GM23338 (cell line): ENCODE measurements around the gene MATCAP1. TPM values are rescaled to one million over a fixed set of nuclear protein-coding genes. Genes with fewer than 3 reads are reported as not detected.

Source experiments
- ATAC-seq: fragments of 200-7000 bp; cut with Tn5 transposase; 3 replicates; pipeline ENCODE4 v1.9.1; 2020
- DNase-seq: peaks from one replicate; pipeline ENCODE4 v3.0.0-alpha.2; 2015; ENCODE audit warnings: low spot score
- H2AFZ ChIP-seq: fragments of 200-600 bp; sonication (generic); 2 replicates; pipeline ENCODE4 v1.8.0; 2016; ENCODE audit warnings: antibody characterized with exemption, mild to moderate bottlenecking, moderate library complexity
- H3F3A ChIP-seq: fragments of 200-600 bp; sonication (generic); replicated peaks from 2 replicates; pipeline ENCODE4 v1.8.0; 2017; ENCODE audit warnings: antibody characterized with exemption, mixed run types, low read depth
- H3K27ac ChIP-seq: fragments of 200-600 bp; sonication (generic); 2 replicates; pipeline ENCODE4 v1.6.1; 2016; ENCODE audit warnings: low read depth
- H3K27me3 ChIP-seq: fragments of 200-600 bp; sonication (generic); 2 replicates; pipeline ENCODE4 v1.8.0; 2016; ENCODE audit warnings: mild to moderate bottlenecking, mixed run types, moderate library complexity; ENCODE audit not compliant: insufficient read depth
- H3K36me3 ChIP-seq: fragments of 200-600 bp; sonication (generic); 2 replicates; pipeline ENCODE4 v1.8.0; 2016; ENCODE audit warnings: mild to moderate bottlenecking; ENCODE audit not compliant: insufficient read depth
- H3K4me1 ChIP-seq: fragments of 200-600 bp; sonication (generic); 2 replicates; pipeline ENCODE4 v1.8.0; 2016; ENCODE audit warnings: mild to moderate bottlenecking, moderate library complexity; ENCODE audit not compliant: insufficient read depth
- H3K4me2 ChIP-seq: fragments of 200-600 bp; sonication (generic); 2 replicates; pipeline ENCODE4 v1.7.1; 2017; ENCODE audit warnings: mixed run types
- H3K4me3 ChIP-seq: fragments of 200-600 bp; sonication (generic); 2 replicates; pipeline ENCODE4 v1.6.1; 2016; ENCODE audit warnings: mixed run types
- H3K79me2 ChIP-seq: fragments of 200-600 bp; sonication (generic); replicated peaks from 2 replicates; pipeline ENCODE4 v1.8.0; 2017; ENCODE audit warnings: mild to moderate bottlenecking; ENCODE audit not compliant: insufficient read depth
- H3K9me2 ChIP-seq: fragments of 200-600 bp; sonication (generic); 2 replicates; pipeline ENCODE4 v1.8.0; 2017; ENCODE audit not compliant: insufficient read depth
- H4K20me1 ChIP-seq: fragments of 200-600 bp; sonication (generic); replicated peaks from 2 replicates; pipeline ENCODE4 v1.8.0; 2017; ENCODE audit warnings: mild to moderate bottlenecking; ENCODE audit not compliant: insufficient read depth
- H3K27ac Mint-ChIP-seq: 2 replicates; pipeline ENCODE4 v1.8.0; 2020; ENCODE audit warnings: inconsistent platforms, mild to moderate bottlenecking, moderate library complexity, mixed read lengths
- H3K27me3 Mint-ChIP-seq: 3 replicates; pipeline ENCODE4 v1.8.0; 2022; ENCODE audit warnings: low read depth, mild to moderate bottlenecking, moderate library complexity, mixed read lengths, inconsistent platforms; ENCODE audit not compliant: insufficient read depth, poor library complexity
- H3K36me3 Mint-ChIP-seq: 3 replicates; pipeline ENCODE4 v1.8.0; 2021; ENCODE audit warnings: low read depth, mild to moderate bottlenecking, inconsistent platforms, moderate library complexity, mixed read lengths
- H3K4me1 Mint-ChIP-seq: 3 replicates; pipeline ENCODE4 v1.8.0; 2020; ENCODE audit warnings: mild to moderate bottlenecking, inconsistent platforms, mixed read lengths
- H3K4me3 Mint-ChIP-seq: 3 replicates; pipeline ENCODE4 v1.8.0; 2021; ENCODE audit warnings: moderate library complexity, mild to moderate bottlenecking, inconsistent platforms, mixed read lengths
- H3K9me3 Mint-ChIP-seq: 3 replicates; pipeline ENCODE4 v1.8.0; 2020; ENCODE audit warnings: moderate library complexity, mild to moderate bottlenecking, inconsistent platforms, mixed read lengths
- CREB1 ChIP-seq: fragments of 250-450 bp; sonication (Bioruptor Pico); IDR thresholded peaks from 2 replicates; pipeline ENCODE4 v1.5.0; 2020; ENCODE audit warnings: low read depth, mild to moderate bottlenecking, moderate library complexity
- CTCF ChIP-seq, 2 experiments: fragments of 200-600 bp in 1 of 2; sonication (generic) in 1 of 2; conservative IDR thresholded peaks; 2 replicates each; pipeline versions ENCODE4 v1.5.1 to v1.6.1; 2016 to 2017; ENCODE audit warnings: antibody characterized with exemption in 2 of 2, low read depth in 2 of 2, mild to moderate bottlenecking in 2 of 2, moderate library complexity in 1 of 2
- ETS1 ChIP-seq: IDR thresholded peaks from 2 replicates; pipeline ENCODE4 v1.6.1; 2016; ENCODE audit warnings: antibody characterized with exemption
- EZH2 ChIP-seq: fragments of 200-600 bp; sonication (generic); IDR thresholded peaks from one replicate; pipeline ENCODE4 v1.8.0; 2017; ENCODE audit warnings: antibody characterized with exemption, mild to moderate bottlenecking, low read depth; ENCODE audit not compliant: unreplicated experiment
- EZH2phosphoT487 ChIP-seq: fragments of 200-600 bp; sonication (generic); IDR thresholded peaks from one replicate; pipeline ENCODE4 v1.8.1; 2018; ENCODE audit warnings: antibody characterized with exemption; ENCODE audit not compliant: unreplicated experiment
- JUNB ChIP-seq: IDR thresholded peaks from one replicate; pipeline ENCODE4 v1.6.1; 2016; ENCODE audit warnings: antibody characterized with exemption; ENCODE audit not compliant: unreplicated experiment
- NANOG ChIP-seq: IDR thresholded peaks from 2 replicates; pipeline ENCODE4 v1.6.1; 2016; ENCODE audit warnings: antibody characterized with exemption, borderline replicate concordance
- POLR2AphosphoS5 ChIP-seq: IDR thresholded peaks from 2 replicates; pipeline ENCODE4 v1.6.1; 2016; ENCODE audit warnings: antibody characterized with exemption, low read depth
- REST ChIP-seq: IDR thresholded peaks from one replicate; pipeline ENCODE4 v1.6.1; 2018; ENCODE audit warnings: antibody characterized with exemption; ENCODE audit not compliant: unreplicated experiment
- STAT1 ChIP-seq: IDR thresholded peaks from one replicate; pipeline ENCODE4 v1.6.1; 2016; ENCODE audit warnings: antibody characterized with exemption; ENCODE audit not compliant: unreplicated experiment
- ZNF114 ChIP-seq: fragments of 250-450 bp; sonication (Bioruptor Pico); IDR thresholded peaks from 2 replicates; pipeline ENCODE4 v1.5.0; 2020; ENCODE audit warnings: mild to moderate bottlenecking, moderate library complexity
- ZNF331 ChIP-seq: fragments of 250-450 bp; sonication (Bioruptor Pico); IDR thresholded peaks from 2 replicates; pipeline ENCODE4 v1.5.0; 2020; ENCODE audit warnings: low read depth, mild to moderate bottlenecking, moderate library complexity
- ZNF462 ChIP-seq: fragments of 250-450 bp; sonication (Bioruptor Pico); IDR thresholded peaks from 2 replicates; pipeline ENCODE4 v1.5.0; 2020; ENCODE audit warnings: mild to moderate bottlenecking, moderate library complexity
- polyA plus RNA-seq: library from polyadenylated mRNA; unstranded; fragments of >200 nt; fragmentation: Nextera tagmentation; extraction: Ambion mirVana; gene quantifications from 2 replicates; pipeline ENCODE4 v1.2.1, GENCODE V29; 2016
- total RNA-seq: library from RNA; depleted of rRNA; stranded (reverse); fragments of >200 nt; shearing (Covaris generic); gene quantifications from 2 replicates; pipeline ENCODE4 v1.2.3, GENCODE V29; 2014

The MATCAP1 gene
- total and polyA plus RNA-seq, 2 experiments from 2014 or later, result 9.5 to 22.7 TPM

GRCh38 chr16:67196881-67197280, 13.1 kb upstream of the MATCAP1 start:
- H3K36me3 Mint-ChIP-seq, result peaks cover 54% of the 10 kb centered on the region
- ATAC-seq (no peak), DNase-seq (no peak)
- Histone ChIP-seq H4K20me1 (peaks cover 22% of the 10 kb centered on the region), H3K4me1 (peaks cover 12% of the 10 kb centered on the region), H3K27ac (no peak overlapping the region), H3K4me2 (no peak overlapping the region), H3K9me2 (no peaks in the 10 kb centered on the region), H3K36me3 (peaks cover 20% of the 10 kb centered on the region; the same call in 1 of the 2 replicates), H3F3A (peaks cover 23% of the 10 kb centered on the region; the same call in 1 of the 2 replicates), H2AFZ (no peak overlapping the region), H3K27me3 (no peaks in the 10 kb centered on the region), H3K79me2 (peaks cover 21% of the 10 kb centered on the region), H3K4me3 (no peak overlapping the region)
- peaks cover 18% of the 10 kb centered on the region for H3K4me1 Mint-ChIP-seq
- peaks cover 18% of the 10 kb centered on the region for H3K27me3 Mint-ChIP-seq
- H3K27ac Mint-ChIP-seq, result no peak overlapping the region
- TF ChIP-seq ZNF331 (no peak), ZNF462 (CRISPR knock-in tag) (no peak), EZH2phosphoT487 (no peak), STAT1 (no peak), POLR2AphosphoS5 (no peak), ZNF114 (no peak), CTCF (conservative IDR thresholded peaks at IDR 0.05; ENCODE audit: low read depth in 2 of 2) (no peak), REST (no peak), CREB1 (CRISPR knock-in tag) (no peak), EZH2 (no peak), NANOG (no peak), JUNB (no peak), ETS1 (no peak)
- no peak overlapping the region for H3K4me3 Mint-ChIP-seq
- H3K9me3 Mint-ChIP-seq, result no peaks in the 10 kb centered on the region
